ENCODE data around the gene TAX1BP3.

TAX1BP3 gene

DNA sequence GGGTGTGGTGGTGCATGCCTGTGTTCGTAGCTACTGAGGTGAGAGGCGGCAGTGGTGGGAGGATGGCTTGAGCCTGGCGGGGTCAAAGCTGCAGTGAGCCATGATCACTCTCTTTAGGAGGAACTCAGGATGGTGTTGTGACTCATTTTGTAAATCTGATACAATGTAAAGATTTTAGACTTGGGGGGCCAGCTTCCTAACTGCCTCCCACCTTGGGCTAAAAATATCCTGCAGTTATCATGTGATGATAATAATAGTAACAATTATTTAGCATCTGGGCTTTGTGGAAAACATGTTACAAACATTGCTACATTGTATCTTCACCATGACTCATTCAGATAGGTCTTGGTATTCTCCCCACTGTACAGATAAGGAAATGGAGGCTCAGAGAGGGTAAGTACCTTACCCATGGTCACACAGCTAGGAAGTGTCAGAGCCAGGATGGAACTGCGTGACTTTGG lies 24.5 kb downstream of the TAX1BP3 start:
- TF ChIP-seq, protein P1, sequence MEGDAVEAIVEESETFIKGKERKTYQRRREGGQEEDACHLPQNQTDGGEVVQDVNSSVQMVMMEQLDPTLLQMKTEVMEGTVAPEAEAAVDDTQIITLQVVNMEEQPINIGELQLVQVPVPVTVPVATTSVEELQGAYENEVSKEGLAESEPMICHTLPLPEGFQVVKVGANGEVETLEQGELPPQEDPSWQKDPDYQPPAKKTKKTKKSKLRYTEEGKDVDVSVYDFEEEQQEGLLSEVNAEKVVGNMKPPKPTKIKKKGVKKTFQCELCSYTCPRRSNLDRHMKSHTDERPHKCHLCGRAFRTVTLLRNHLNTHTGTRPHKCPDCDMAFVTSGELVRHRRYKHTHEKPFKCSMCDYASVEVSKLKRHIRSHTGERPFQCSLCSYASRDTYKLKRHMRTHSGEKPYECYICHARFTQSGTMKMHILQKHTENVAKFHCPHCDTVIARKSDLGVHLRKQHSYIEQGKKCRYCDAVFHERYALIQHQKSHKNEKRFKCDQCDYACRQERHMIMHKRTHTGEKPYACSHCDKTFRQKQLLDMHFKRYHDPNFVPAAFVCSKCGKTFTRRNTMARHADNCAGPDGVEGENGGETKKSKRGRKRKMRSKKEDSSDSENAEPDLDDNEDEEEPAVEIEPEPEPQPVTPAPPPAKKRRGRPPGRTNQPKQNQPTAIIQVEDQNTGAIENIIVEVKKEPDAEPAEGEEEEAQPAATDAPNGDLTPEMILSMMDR (IDR thresholded peaks at IDR 0.05; ENCODE audit: insufficient read depth, missing control alignments), result no peak
- DNase-seq (ENCODE audit: insufficient read length, low spot score) (no peak), FAIRE-seq (no peak)

DNA sequence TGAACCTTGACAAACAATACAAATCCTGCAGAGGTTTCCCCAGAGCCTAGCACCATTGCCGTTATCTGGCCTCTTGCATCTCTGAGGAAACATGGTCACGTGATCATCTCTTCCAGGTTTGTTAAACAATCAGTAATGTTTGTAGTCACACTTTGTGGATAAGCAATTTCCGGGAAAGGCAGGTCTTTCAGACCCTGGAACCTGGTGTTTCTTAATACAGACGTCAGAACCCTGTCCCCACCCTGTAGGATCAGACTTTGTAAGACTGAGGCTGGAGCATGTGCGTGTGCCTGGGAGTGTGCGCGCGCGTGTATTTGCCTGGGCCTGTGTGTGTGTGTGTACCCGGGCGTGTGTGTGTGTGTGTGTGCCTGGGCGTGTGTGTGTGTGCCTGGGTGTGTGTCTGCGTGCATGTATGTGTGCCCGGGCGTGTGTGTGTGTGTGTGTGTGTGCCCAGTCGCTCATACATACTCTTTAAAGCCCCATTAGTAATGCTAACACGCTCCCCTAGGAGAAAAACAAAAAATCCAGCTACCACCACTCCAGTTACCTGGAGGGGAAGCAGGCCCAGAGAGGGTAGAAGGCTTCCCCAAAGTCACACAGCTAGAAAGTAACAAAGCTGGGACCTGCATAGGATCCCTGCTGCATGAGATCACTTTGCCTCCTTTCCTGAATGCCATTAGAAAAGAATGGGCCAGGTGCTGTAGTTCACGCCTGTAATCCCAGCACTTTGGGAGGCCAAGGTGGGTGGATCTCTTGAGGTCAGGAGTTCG lies 26.5 kb downstream of the TAX1BP3 start:
- DNase-seq (ENCODE audit: insufficient read length, low spot score) (no peak), FAIRE-seq (no peak)
- TF ChIP-seq, protein P1 (IDR thresholded peaks at IDR 0.05; ENCODE audit: insufficient read depth, missing control alignments), result no peak

DNA sequence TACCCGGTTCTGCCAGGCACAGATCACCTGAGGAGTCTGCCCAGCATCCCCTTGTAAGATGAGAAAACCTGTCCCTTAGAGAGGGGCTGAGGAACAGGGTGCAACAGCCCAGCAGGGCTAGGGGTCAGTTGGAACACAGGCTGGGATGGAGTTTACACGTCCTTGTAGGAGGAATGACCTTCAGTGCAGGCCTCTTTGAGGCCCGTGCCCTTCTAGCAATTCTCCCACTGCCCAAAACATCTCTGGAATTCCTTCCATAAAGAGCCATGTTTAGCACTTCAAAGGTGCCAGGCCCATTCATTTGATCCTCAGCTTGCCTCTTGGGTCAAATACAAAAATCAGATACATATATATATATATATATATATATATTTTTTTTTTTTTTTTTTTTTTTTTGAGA lies 27.4 kb downstream of the TAX1BP3 start:
- FAIRE-seq (no peak), DNase-seq (ENCODE audit: insufficient read length, low spot score) (no peak)
- TF ChIP-seq, protein P1 (IDR thresholded peaks at IDR 0.05; ENCODE audit: insufficient read depth, missing control alignments), result no peak

DNA sequence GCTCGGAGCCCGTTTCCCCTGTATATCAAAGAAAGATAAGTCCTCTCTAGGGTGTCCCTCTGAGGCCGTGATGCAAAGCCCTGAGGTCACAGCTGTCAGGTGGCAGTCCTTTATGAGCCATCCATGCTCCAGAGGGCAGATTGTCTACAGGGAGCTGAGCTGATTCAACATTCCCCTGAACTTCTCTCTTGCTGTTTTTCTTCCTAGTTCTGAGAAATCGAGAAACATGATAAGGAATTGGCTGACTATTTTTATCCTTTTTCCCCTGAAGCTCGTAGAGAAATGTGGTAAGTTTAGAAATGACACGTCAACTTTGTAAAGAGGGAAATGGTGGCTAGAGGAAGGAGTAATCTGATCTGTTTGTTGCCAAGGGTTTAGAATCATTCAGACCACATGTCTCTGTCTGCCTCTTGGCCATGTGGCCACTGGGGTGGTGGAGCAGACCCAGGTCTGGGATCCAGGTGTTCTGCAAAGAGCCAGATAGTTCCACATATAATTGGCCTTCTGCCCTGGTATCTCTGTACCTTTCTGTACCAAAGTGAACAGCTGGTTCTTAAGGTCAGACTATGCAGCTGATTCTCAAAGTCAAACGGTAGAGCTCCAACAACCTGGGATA lies 28.3 kb downstream of the TAX1BP3 start:
- TF ChIP-seq, protein P1 (IDR thresholded peaks at IDR 0.05; ENCODE audit: insufficient read depth, missing control alignments), result no peak
- no peak for FAIRE-seq
- DNase-seq (ENCODE audit: insufficient read length, low spot score), result no peak

DNA sequence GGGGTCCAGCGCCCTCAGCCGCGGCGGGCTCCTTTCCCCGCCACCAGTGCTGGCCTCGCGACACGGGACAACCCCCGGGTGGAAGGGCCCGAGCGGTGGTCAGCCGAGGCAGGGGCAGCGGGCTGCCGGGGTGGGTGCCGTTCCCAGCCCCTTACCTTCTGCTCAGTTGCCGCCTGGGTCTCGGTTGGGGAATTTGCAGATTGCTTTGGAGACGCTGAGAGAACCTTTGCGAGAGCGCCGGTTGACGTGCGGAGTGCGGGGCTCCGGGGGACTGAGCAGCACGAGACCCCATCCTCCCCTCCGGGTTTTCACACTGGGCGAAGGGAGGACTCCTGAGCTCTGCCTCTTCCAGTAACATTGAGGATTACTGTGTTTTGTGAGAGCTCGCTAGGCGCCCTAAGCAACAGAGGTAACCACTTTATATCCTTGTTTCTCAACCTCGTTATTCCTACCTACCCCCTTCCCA lies 31.4 kb downstream of the TAX1BP3 start:
- no peak for FAIRE-seq
- TF ChIP-seq, protein P1 (IDR thresholded peaks at IDR 0.05; ENCODE audit: insufficient read depth, missing control alignments), result no peak
- DNase-seq (ENCODE audit: insufficient read length, low spot score), result no peak

DNA sequence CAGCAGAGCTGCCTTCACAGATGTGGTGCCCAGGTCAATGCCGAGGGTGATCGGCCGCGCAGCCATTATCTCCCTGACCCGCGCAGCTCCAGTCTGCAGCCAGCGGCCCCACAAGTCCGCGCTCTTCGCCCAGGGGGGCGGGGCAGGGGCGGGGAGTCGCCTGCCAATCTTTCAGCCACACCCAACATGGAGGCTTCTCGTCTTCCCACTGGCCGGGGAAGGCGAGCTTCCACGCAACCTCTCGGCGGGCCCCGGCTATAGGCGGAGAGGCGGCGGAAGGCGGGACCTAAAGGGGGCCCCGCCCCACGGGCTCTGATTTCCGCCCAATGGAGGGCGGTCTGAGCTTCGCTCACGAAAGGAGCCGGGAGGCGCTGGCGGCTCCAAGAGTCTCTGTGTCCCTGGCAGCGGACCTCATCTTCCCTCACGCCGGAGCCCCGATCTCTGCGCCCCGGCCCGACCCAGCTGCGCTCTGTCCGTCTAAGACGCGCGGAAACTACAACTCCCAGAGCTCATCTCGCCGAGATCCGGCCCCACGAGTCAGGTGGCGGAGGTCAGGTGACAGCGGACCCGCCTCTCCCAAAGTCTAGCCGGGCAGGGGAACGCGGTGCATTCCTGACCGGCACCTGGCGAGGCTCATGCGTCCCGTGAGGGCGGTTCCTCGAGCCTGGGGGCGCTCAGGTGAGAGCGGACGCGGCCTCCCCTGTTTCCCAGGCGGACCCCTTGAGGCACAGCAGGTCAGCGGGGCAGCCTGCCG lies 32.0 kb downstream of the TAX1BP3 start, which contains the start of the genes CTNS and SHPK:
TSS of gene CTNS (plus strand) at position 607 of the 754 bp plus-strand sequence. CDS start 3,447 bp downstream, outside the sequence.
TSS of gene SHPK (minus strand) at position 97 of the 754 bp plus-strand sequence. CDS start at position 66, 31 bp downstream.
- FAIRE-seq (no peak), DNase-seq (ENCODE audit: insufficient read length, low spot score) (peak; percentile 97)
- TF ChIP-seq, protein P1 (IDR thresholded peaks at IDR 0.05; ENCODE audit: insufficient read depth, missing control alignments), result no peak
